ENCODE results near the gene JAG2. TPM values are rescaled to one million over a fixed set of nuclear protein-coding genes. Genes with fewer than 3 reads are reported as not detected.

JAG2 gene
- total and polyA plus RNA-seq, 3 donors from 2014 or later = 12.9 to 21.3 (median 20.4) TPM

GRCh38 chr14:105162669-105162979 lies 6.0 kb downstream of the JAG2 start:
- WGBS, 2 donors = 92 to 94% methylated on average over 2 of the region's 2 CpGs
- no peaks in the 10 kb centered on the region for H3K27me3 ChIP-seq
- H3K27ac ChIP-seq = no peak overlapping the region
- intact Hi-C loops (cut with DNase I; ENCODE audit: low total_unique reads) = no loop called here
- no peak for DNase-seq
- no peak overlapping the region for H3K4me3 ChIP-seq
- TF ChIP-seq POLR2A (IDR thresholded peaks at IDR 0.05) (no peak), CTCF (IDR thresholded peaks at IDR 0.05) (no peak)
- H3K4me1 ChIP-seq = no peaks in the 10 kb centered on the region
- no peaks in the 10 kb centered on the region for H3K9me3 ChIP-seq
- H3K36me3 ChIP-seq (ENCODE audit: low read depth, missing control alignments) = no peaks in the 10 kb centered on the region

- Histone ChIP-seq H3K27ac (no peak overlapping the region), H3K27me3 (no peaks in the 10 kb centered on the region), H3K9me3 (no peaks in the 10 kb centered on the region), H3K36me3 (ENCODE audit: low read depth, missing control alignments) (no peaks in the 10 kb centered on the region), H3K4me1 (no peaks in the 10 kb centered on the region), H3K4me3 (no peak overlapping the region)
- 91 to 93% methylated on average over 6 to 10 of the region's 10 CpGs for WGBS, 2 donors
- intact Hi-C loops (cut with DNase I; ENCODE audit: low total_unique reads) = no loop called here
- TF ChIP-seq CTCF (IDR thresholded peaks at IDR 0.05) (no peak), POLR2A (IDR thresholded peaks at IDR 0.05) (no peak)
- DNase-seq = no peak
These were observed 6.5 kb downstream of the JAG2 start for GRCh38 chr14:105161964-105162668.

GRCh38 chr14:105161309-105161708 lies 7.3 kb downstream of the JAG2 start:
- intact Hi-C loops (cut with DNase I; ENCODE audit: low total_unique reads) = no loop called here
- no peaks in the 10 kb centered on the region for H3K4me1 ChIP-seq
- WGBS, 2 donors = 93 to 94% methylated on average over 12 of the region's 15 CpGs
- TF ChIP-seq POLR2A (IDR thresholded peaks at IDR 0.05) = no peak
- TF ChIP-seq CTCF (IDR thresholded peaks at IDR 0.05) = no peak
- no peak overlapping the region for H3K4me3 ChIP-seq
- no peaks in the 10 kb centered on the region for H3K36me3 ChIP-seq (ENCODE audit: low read depth, missing control alignments)
- no peaks in the 10 kb centered on the region for H3K9me3 ChIP-seq
- no peak overlapping the region for H3K27ac ChIP-seq
- no peaks in the 10 kb centered on the region for H3K27me3 ChIP-seq
- no peak for DNase-seq

- Histone ChIP-seq H3K4me3 (no peak overlapping the region), H3K9me3 (no peaks in the 10 kb centered on the region), H3K27ac (no peak overlapping the region), H3K27me3 (no peaks in the 10 kb centered on the region), H3K4me1 (no peaks in the 10 kb centered on the region), H3K36me3 (ENCODE audit: low read depth, missing control alignments) (no peaks in the 10 kb centered on the region)
- DNase-seq = no peak
- no peak for TF ChIP-seq CTCF (IDR thresholded peaks at IDR 0.05)
- TF ChIP-seq POLR2A (IDR thresholded peaks at IDR 0.05) = no peak
- intact Hi-C loops (cut with DNase I; ENCODE audit: low total_unique reads) = no loop called here
- 88 to 90% methylated on average over 12 of the region's 12 CpGs for WGBS, 2 donors
These were observed 7.8 kb downstream of the JAG2 start for GRCh38 chr14:105160776-105161175.

- 88 to 93% methylated on average over 14 of the region's 14 CpGs for WGBS, 2 donors
- H3K27ac ChIP-seq = no peak overlapping the region
- TF ChIP-seq CTCF (IDR thresholded peaks at IDR 0.05) (no peak), POLR2A (IDR thresholded peaks at IDR 0.05) (no peak)
- no peak for DNase-seq
- no peaks in the 10 kb centered on the region for H3K9me3 ChIP-seq
- no peaks in the 10 kb centered on the region for H3K27me3 ChIP-seq
- intact Hi-C loops (cut with DNase I; ENCODE audit: low total_unique reads) = no loop called here
- no peak overlapping the region for H3K4me3 ChIP-seq
- H3K36me3 ChIP-seq (ENCODE audit: low read depth, missing control alignments) = no peaks in the 10 kb centered on the region
- no peaks in the 10 kb centered on the region for H3K4me1 ChIP-seq
These were observed 9.2 kb downstream of the JAG2 start for GRCh38 chr14:105159344-105159743.

All from testis (tissue), 3 donors.